Measurements from ENCODE around the gene ARHGAP44.

The ARHGAP44 gene

GRCh38 chr17:12826431-12826830 is 37.1 kb downstream of the ARHGAP44 start:
- Histone ChIP-seq H3K4me3 (ENCODE audit: low read depth in 1 of 2, low read length in 2 of 2) (no peak overlapping the region), H3K36me3 (ENCODE audit: control insufficient read depth in 1 of 2, insufficient read depth in 2 of 2, low read length in 2 of 2) (no peaks in the 10 kb centered on the region), H3K9me3 (ENCODE audit: control insufficient read depth in 1 of 2, low read length in 2 of 2) (peaks cover 0 to 6% of the 10 kb centered on the region in 2 donors), H3K4me1 (ENCODE audit: control insufficient read depth in 1 of 2, insufficient read depth in 2 of 2, low read length in 2 of 2) (no peaks in the 10 kb centered on the region), H3K27me3 (ENCODE audit: low read depth, low read length) (no peaks in the 10 kb centered on the region), H3K27ac (ENCODE audit: low read length) (no peak overlapping the region)

GRCh38 chr17:12830777-12831247 is 41.5 kb downstream of the ARHGAP44 start:
- no peaks in the 10 kb centered on the region for H3K36me3 ChIP-seq (ENCODE audit: control insufficient read depth in 1 of 2, insufficient read depth in 2 of 2, low read length in 2 of 2)
- H3K4me3 ChIP-seq (ENCODE audit: low read depth in 1 of 2, low read length in 2 of 2), result no peak overlapping the region
- H3K27ac ChIP-seq (ENCODE audit: low read length), result no peak overlapping the region
- H3K27me3 ChIP-seq (ENCODE audit: low read depth, low read length), result no peaks in the 10 kb centered on the region
- H3K4me1 ChIP-seq (ENCODE audit: control insufficient read depth in 1 of 2, insufficient read depth in 2 of 2, low read length in 2 of 2), result no peaks in the 10 kb centered on the region
- H3K9me3 ChIP-seq (ENCODE audit: control insufficient read depth in 1 of 2, low read length in 2 of 2), result peaks cover 0 to 16% of the 10 kb centered on the region in 2 donors

- Histone ChIP-seq H3K4me1 (ENCODE audit: control insufficient read depth in 1 of 2, insufficient read depth in 2 of 2, low read length in 2 of 2) (no peaks in the 10 kb centered on the region), H3K4me3 (ENCODE audit: low read depth in 1 of 2, low read length in 2 of 2) (no peak overlapping the region), H3K27ac (ENCODE audit: low read length) (no peak overlapping the region), H3K9me3 (ENCODE audit: control insufficient read depth in 1 of 2, low read length in 2 of 2) (peaks cover 0 to 16% of the 10 kb centered on the region in 2 donors), H3K36me3 (ENCODE audit: control insufficient read depth in 1 of 2, insufficient read depth in 2 of 2, low read length in 2 of 2) (no peaks in the 10 kb centered on the region), H3K27me3 (ENCODE audit: low read depth, low read length) (no peaks in the 10 kb centered on the region)
These were observed 42.5 kb downstream of the ARHGAP44 start for GRCh38 chr17:12831839-12832238.

DNA sequence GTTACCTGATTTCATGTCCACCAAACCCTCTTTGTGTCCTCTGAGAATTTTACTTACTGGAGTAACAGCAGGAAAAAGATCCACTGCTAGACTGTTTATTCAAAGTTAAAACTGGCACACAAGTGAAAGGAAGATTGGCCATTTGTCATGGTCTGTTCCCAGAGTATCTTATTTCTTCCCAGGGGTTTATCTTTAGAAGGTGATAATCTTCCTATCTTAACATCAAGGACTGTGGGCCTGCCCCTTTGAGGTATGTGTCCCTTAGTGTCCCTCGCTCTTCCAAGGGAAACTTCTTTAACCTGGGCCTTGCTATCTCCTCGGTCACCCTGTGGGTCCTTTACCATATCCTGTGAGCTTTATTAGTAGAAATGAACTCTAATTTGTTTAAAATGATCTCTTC is 49.7 kb downstream of the ARHGAP44 start:
- Histone ChIP-seq H3K9me3 (ENCODE audit: control insufficient read depth in 1 of 2, low read length in 2 of 2) (no peaks in the 10 kb centered on the region), H3K27ac (ENCODE audit: low read length) (no peak overlapping the region), H3K4me1 (ENCODE audit: control insufficient read depth in 1 of 2, insufficient read depth in 2 of 2, low read length in 2 of 2) (no peaks in the 10 kb centered on the region), H3K36me3 (ENCODE audit: control insufficient read depth in 1 of 2, insufficient read depth in 2 of 2, low read length in 2 of 2) (no peaks in the 10 kb centered on the region), H3K27me3 (ENCODE audit: low read depth, low read length) (no peaks in the 10 kb centered on the region), H3K4me3 (ENCODE audit: low read depth in 1 of 2, low read length in 2 of 2) (no peak overlapping the region)

DNA sequence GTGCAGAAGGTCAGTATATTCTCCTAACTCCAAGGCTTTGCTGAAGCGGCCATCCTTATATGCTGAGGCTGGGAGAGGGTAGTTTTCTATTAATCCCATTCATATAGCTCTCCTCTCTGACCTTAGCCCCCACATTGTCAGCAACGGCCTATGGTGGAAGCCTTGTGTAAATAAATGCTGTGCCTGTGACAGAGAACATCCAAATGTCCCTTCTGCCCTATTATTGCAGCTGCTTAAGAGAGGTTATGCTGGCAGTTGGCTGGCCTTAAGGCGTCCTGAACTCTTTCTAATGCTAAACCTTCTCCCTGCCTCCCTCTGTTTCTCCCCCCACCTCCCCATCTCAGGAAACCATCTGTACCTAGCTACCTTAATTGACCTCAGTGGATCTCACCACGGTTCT is 53.6 kb downstream of the ARHGAP44 start:
- no peaks in the 10 kb centered on the region for H3K4me1 ChIP-seq (ENCODE audit: control insufficient read depth in 1 of 2, insufficient read depth in 2 of 2, low read length in 2 of 2)
- H3K4me3 ChIP-seq (ENCODE audit: low read depth in 1 of 2, low read length in 2 of 2), result no peak overlapping the region
- H3K9me3 ChIP-seq (ENCODE audit: control insufficient read depth in 1 of 2, low read length in 2 of 2), result no peaks in the 10 kb centered on the region
- no peak overlapping the region for H3K27ac ChIP-seq (ENCODE audit: low read length)
- no peaks in the 10 kb centered on the region for H3K27me3 ChIP-seq (ENCODE audit: low read depth, low read length)
- H3K36me3 ChIP-seq (ENCODE audit: control insufficient read depth in 1 of 2, insufficient read depth in 2 of 2, low read length in 2 of 2), result no peaks in the 10 kb centered on the region

GRCh38 chr17:12850996-12851395 is 61.7 kb downstream of the ARHGAP44 start:
- Histone ChIP-seq H3K27me3 (ENCODE audit: low read depth, low read length) (no peaks in the 10 kb centered on the region), H3K4me3 (ENCODE audit: low read depth in 1 of 2, low read length in 2 of 2) (no peak overlapping the region), H3K36me3 (ENCODE audit: control insufficient read depth in 1 of 2, insufficient read depth in 2 of 2, low read length in 2 of 2) (no peaks in the 10 kb centered on the region), H3K4me1 (ENCODE audit: control insufficient read depth in 1 of 2, insufficient read depth in 2 of 2, low read length in 2 of 2) (no peaks in the 10 kb centered on the region), H3K9me3 (ENCODE audit: control insufficient read depth in 1 of 2, low read length in 2 of 2) (no peaks in the 10 kb centered on the region), H3K27ac (ENCODE audit: low read length) (no peak overlapping the region)

- Histone ChIP-seq H3K4me1 (ENCODE audit: control insufficient read depth in 1 of 2, insufficient read depth in 2 of 2, low read length in 2 of 2) (no peaks in the 10 kb centered on the region), H3K27me3 (ENCODE audit: low read depth, low read length) (no peaks in the 10 kb centered on the region), H3K36me3 (ENCODE audit: control insufficient read depth in 1 of 2, insufficient read depth in 2 of 2, low read length in 2 of 2) (no peaks in the 10 kb centered on the region), H3K4me3 (ENCODE audit: low read depth in 1 of 2, low read length in 2 of 2) (no peak overlapping the region), H3K27ac (ENCODE audit: low read length) (no peak overlapping the region), H3K9me3 (ENCODE audit: control insufficient read depth in 1 of 2, low read length in 2 of 2) (peaks cover 0 to 1% of the 10 kb centered on the region in 2 donors)
These were observed 62.7 kb downstream of the ARHGAP44 start for GRCh38 chr17:12851901-12852435.

DNA sequence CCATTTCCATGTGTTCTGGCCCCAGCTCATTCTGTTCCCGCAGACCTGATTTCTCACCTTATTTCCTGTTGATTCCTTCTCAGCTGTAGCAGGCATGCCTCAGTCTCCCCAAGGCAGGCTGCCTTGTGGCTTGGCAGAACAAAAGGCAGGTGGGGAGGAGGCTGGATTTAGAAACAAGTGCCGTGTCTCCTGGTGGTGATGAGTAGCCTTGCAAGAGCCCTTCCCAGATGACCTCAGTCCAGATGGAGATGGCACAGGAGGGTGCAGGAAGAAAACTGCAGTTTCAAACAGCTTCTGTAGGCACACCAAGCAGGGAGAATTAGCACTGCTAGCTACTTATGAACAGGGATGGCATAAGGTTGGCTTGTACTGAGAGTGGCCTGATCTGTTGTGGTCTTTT is 64.6 kb downstream of the ARHGAP44 start:
- H3K4me1 ChIP-seq (ENCODE audit: control insufficient read depth in 1 of 2, insufficient read depth in 2 of 2, low read length in 2 of 2), result no peaks in the 10 kb centered on the region
- H3K27me3 ChIP-seq (ENCODE audit: low read depth, low read length), result no peaks in the 10 kb centered on the region
- no peak overlapping the region for H3K27ac ChIP-seq (ENCODE audit: low read length)
- no peak overlapping the region for H3K4me3 ChIP-seq (ENCODE audit: low read depth in 1 of 2, low read length in 2 of 2)
- H3K36me3 ChIP-seq (ENCODE audit: control insufficient read depth in 1 of 2, insufficient read depth in 2 of 2, low read length in 2 of 2), result no peaks in the 10 kb centered on the region
- H3K9me3 ChIP-seq (ENCODE audit: control insufficient read depth in 1 of 2, low read length in 2 of 2), result peaks cover 0 to 3% of the 10 kb centered on the region in 2 donors

DNA sequence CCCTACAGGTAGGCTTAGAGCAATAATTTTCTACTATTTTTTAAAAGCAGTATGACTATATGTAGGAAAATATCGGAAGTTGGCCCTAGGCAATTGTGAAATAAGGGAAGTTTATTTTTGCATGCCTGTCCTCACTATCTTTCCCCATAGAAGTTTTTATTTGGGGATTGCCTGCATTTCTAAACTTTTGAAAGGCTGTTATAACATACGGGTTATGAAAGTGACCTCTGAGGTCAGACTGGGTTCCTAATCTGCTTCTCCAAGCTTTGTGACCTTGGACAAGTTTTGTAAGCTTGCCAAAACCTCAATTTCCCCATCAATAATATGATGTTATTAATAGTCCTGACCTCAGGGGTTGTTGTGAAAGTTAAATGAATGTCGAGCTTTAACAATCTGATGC is 67.1 kb downstream of the ARHGAP44 start:
- no peaks in the 10 kb centered on the region for H3K27me3 ChIP-seq (ENCODE audit: low read depth, low read length)
- no peaks in the 10 kb centered on the region for H3K4me1 ChIP-seq (ENCODE audit: control insufficient read depth in 1 of 2, insufficient read depth in 2 of 2, low read length in 2 of 2)
- H3K9me3 ChIP-seq (ENCODE audit: control insufficient read depth in 1 of 2, low read length in 2 of 2), result peaks cover 0 to 3% of the 10 kb centered on the region in 2 donors
- H3K27ac ChIP-seq (ENCODE audit: low read length), result no peak overlapping the region
- no peak overlapping the region for H3K4me3 ChIP-seq (ENCODE audit: low read depth in 1 of 2, low read length in 2 of 2)
- H3K36me3 ChIP-seq (ENCODE audit: control insufficient read depth in 1 of 2, insufficient read depth in 2 of 2, low read length in 2 of 2), result no peaks in the 10 kb centered on the region

GRCh38 chr17:12857592-12857991 is 68.3 kb downstream of the ARHGAP44 start:
- H3K36me3 ChIP-seq (ENCODE audit: control insufficient read depth in 1 of 2, insufficient read depth in 2 of 2, low read length in 2 of 2), result no peaks in the 10 kb centered on the region
- H3K4me1 ChIP-seq (ENCODE audit: control insufficient read depth in 1 of 2, insufficient read depth in 2 of 2, low read length in 2 of 2), result no peaks in the 10 kb centered on the region
- H3K4me3 ChIP-seq (ENCODE audit: low read depth in 1 of 2, low read length in 2 of 2), result no peak overlapping the region
- H3K27ac ChIP-seq (ENCODE audit: low read length), result no peak overlapping the region
- H3K27me3 ChIP-seq (ENCODE audit: low read depth, low read length), result no peaks in the 10 kb centered on the region
- H3K9me3 ChIP-seq (ENCODE audit: control insufficient read depth in 1 of 2, low read length in 2 of 2), result peaks cover 0 to 3% of the 10 kb centered on the region in 2 donors

- no peaks in the 10 kb centered on the region for H3K36me3 ChIP-seq (ENCODE audit: control insufficient read depth in 1 of 2, insufficient read depth in 2 of 2, low read length in 2 of 2)
- H3K9me3 ChIP-seq (ENCODE audit: control insufficient read depth in 1 of 2, low read length in 2 of 2), result peaks cover 0 to 3% of the 10 kb centered on the region in 2 donors
- H3K27ac ChIP-seq (ENCODE audit: low read length), result no peak overlapping the region
- H3K27me3 ChIP-seq (ENCODE audit: low read depth, low read length), result no peaks in the 10 kb centered on the region
- H3K4me3 ChIP-seq (ENCODE audit: low read depth in 1 of 2, low read length in 2 of 2), result no peak overlapping the region
- H3K4me1 ChIP-seq (ENCODE audit: control insufficient read depth in 1 of 2, insufficient read depth in 2 of 2, low read length in 2 of 2), result no peaks in the 10 kb centered on the region
These were observed 70.2 kb downstream of the ARHGAP44 start for GRCh38 chr17:12859520-12859919.

- Histone ChIP-seq H3K4me3 (ENCODE audit: low read depth in 1 of 2, low read length in 2 of 2) (no peak overlapping the region), H3K36me3 (ENCODE audit: control insufficient read depth in 1 of 2, insufficient read depth in 2 of 2, low read length in 2 of 2) (no peaks in the 10 kb centered on the region), H3K9me3 (ENCODE audit: control insufficient read depth in 1 of 2, low read length in 2 of 2) (no peaks in the 10 kb centered on the region)
These were observed 76.5 kb downstream of the ARHGAP44 start for GRCh38 chr17:12865769-12866168.

More at GRCh38 chr17:12865769-12866168, 76.5 kb downstream of the ARHGAP44 start:
- no peak overlapping the region for H3K27ac ChIP-seq (ENCODE audit: low read length)
- no peaks in the 10 kb centered on the region for H3K4me1 ChIP-seq (ENCODE audit: control insufficient read depth in 1 of 2, insufficient read depth in 2 of 2, low read length in 2 of 2)
- no peaks in the 10 kb centered on the region for H3K27me3 ChIP-seq (ENCODE audit: low read depth, low read length)
